Osteoblast (primary cell): ENCODE data around the gene ERCC4. TPM values are rescaled to one million over a fixed set of nuclear protein-coding genes. Genes with fewer than 3 reads are reported as not detected.

ENCODE experiments used
- DNase-seq: peaks from one replicate; pipeline ENCODE4 v3.0.0; 2011; ENCODE audit warnings: low spot score, mixed read lengths; ENCODE audit not compliant: insufficient read length; ENCODE audit errors: missing footprints
- H2AFZ ChIP-seq: 2 replicates; pipeline ENCODE4 v1.6.0; 2011; ENCODE audit warnings: mild to moderate bottlenecking, low read length
- H3K27ac ChIP-seq: 2 replicates; pipeline ENCODE4 v1.5.1; 2011; ENCODE audit warnings: mild to moderate bottlenecking, low read depth, low read length, moderate library complexity
- H3K27me3 ChIP-seq: 2 replicates; pipeline ENCODE4 v1.6.0; 2012; ENCODE audit warnings: mild to moderate bottlenecking, control low read depth, inconsistent platforms, low read length, moderate library complexity; ENCODE audit not compliant: insufficient read depth
- H3K36me3 ChIP-seq: 2 replicates; pipeline ENCODE4 v1.5.1; 2011; ENCODE audit warnings: mild to moderate bottlenecking, low read length, control low read depth, moderate library complexity; ENCODE audit not compliant: insufficient read depth
- H3K4me1 ChIP-seq: 2 replicates; pipeline ENCODE4 v1.5.1; 2011; ENCODE audit warnings: mild to moderate bottlenecking, low read length, control low read depth, moderate library complexity; ENCODE audit not compliant: insufficient read depth
- H3K4me2 ChIP-seq: 2 replicates; pipeline ENCODE4 v1.6.0; 2011; ENCODE audit warnings: mild to moderate bottlenecking, low read length; ENCODE audit not compliant: insufficient read depth
- H3K4me3 ChIP-seq: fragments of 200-600 bp; sonication (generic); 3 replicates; pipeline ENCODE4 v1.5.1; 2012; ENCODE audit warnings: mild to moderate bottlenecking, low read length, inconsistent platforms; ENCODE audit not compliant: insufficient read depth
- H3K79me2 ChIP-seq: 2 replicates; pipeline ENCODE4 v1.6.0; 2012; ENCODE audit warnings: mild to moderate bottlenecking, low read length, control low read depth, inconsistent platforms; ENCODE audit not compliant: insufficient read depth
- H3K9me3 ChIP-seq: 2 replicates; pipeline ENCODE4 v1.5.1; 2011; ENCODE audit warnings: low read depth, low read length, control low read depth
- H4K20me1 ChIP-seq: 2 replicates; pipeline ENCODE4 v1.6.0; 2012; ENCODE audit warnings: mild to moderate bottlenecking, low read length, control low read depth; ENCODE audit not compliant: insufficient read depth
- total RNA-seq: library from RNA; depleted of rRNA; stranded (reverse); fragments of >200 nt; gene quantifications from 2 replicates; pipeline ENCODE4 v1.2.3, GENCODE V29; 2012
- TF ChIP-seq, protein P1 (sequence below): IDR thresholded peaks from 2 replicates; pipeline ENCODE4 v1.5.1; 2011; ENCODE audit warnings: mild to moderate bottlenecking, low read depth, low read length, moderate library complexity; ENCODE audit errors: extremely low read depth

The ERCC4 gene
- total RNA-seq, 1 donor = 9.0 TPM

DNA sequence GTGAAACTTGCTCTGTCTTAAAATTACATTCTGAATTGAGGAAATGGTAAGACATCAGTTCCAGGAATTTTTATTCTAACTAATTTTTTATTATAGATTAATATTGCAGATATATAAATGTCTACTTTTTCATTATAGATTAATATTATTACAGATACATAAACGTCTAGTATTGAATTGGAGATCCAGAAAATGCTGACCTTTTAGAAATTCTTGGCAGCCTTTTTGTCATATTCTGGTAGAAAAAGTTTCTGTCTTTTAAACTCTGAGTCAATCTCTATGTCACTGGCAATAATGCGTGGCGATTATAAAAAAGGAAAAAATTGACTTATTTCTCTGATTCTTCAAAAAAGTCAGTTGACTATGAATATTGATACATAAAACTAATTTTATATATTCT, 8.7 kb downstream of the ERCC4 start:
- Histone ChIP-seq H3K79me2 (peaks cover 3% of the 10 kb centered on the region), H3K27ac (no peak overlapping the region), H2AFZ (no peak overlapping the region), H4K20me1 (no peaks in the 10 kb centered on the region), H3K4me1 (no peaks in the 10 kb centered on the region), H3K36me3 (peaks cover 38% of the 10 kb centered on the region), H3K27me3 (no peaks in the 10 kb centered on the region), H3K4me2 (no peak overlapping the region), H3K4me3 (no peak overlapping the region), H3K9me3 (no peaks in the 10 kb centered on the region)
- no peak for DNase-seq
- TF ChIP-seq, protein P1, sequence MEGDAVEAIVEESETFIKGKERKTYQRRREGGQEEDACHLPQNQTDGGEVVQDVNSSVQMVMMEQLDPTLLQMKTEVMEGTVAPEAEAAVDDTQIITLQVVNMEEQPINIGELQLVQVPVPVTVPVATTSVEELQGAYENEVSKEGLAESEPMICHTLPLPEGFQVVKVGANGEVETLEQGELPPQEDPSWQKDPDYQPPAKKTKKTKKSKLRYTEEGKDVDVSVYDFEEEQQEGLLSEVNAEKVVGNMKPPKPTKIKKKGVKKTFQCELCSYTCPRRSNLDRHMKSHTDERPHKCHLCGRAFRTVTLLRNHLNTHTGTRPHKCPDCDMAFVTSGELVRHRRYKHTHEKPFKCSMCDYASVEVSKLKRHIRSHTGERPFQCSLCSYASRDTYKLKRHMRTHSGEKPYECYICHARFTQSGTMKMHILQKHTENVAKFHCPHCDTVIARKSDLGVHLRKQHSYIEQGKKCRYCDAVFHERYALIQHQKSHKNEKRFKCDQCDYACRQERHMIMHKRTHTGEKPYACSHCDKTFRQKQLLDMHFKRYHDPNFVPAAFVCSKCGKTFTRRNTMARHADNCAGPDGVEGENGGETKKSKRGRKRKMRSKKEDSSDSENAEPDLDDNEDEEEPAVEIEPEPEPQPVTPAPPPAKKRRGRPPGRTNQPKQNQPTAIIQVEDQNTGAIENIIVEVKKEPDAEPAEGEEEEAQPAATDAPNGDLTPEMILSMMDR = no peak

DNA sequence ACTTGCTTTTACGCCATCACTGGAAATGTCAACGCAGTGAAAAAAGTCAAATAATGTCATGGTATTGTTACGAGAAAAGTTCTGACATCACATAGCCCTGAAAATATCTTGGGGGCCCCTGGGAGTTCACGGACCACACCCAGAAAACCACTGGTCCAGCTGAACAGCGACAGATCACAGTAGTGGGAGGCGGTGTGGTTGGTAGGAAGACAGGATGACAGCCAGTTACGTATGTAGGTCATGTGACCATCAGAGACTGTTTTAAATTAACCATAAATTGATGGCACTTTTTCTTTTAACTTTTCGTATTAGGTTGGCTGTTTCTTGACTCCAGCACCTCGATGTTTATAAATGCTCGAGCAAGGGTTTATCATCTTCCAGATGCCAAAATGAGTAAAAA, 11.9 kb downstream of the ERCC4 start:
- H3K79me2 ChIP-seq = no peaks in the 10 kb centered on the region
- H3K36me3 ChIP-seq = peaks cover 44% of the 10 kb centered on the region
- no peaks in the 10 kb centered on the region for H4K20me1 ChIP-seq
- no peak overlapping the region for H2AFZ ChIP-seq
- no peak overlapping the region for H3K4me2 ChIP-seq
- no peak overlapping the region for H3K27ac ChIP-seq
- no peaks in the 10 kb centered on the region for H3K9me3 ChIP-seq
- H3K27me3 ChIP-seq = no peaks in the 10 kb centered on the region
- TF ChIP-seq, protein P1 = no peak
- H3K4me3 ChIP-seq = no peak overlapping the region
- no peak for DNase-seq
- H3K4me1 ChIP-seq = peaks cover 7% of the 10 kb centered on the region

DNA sequence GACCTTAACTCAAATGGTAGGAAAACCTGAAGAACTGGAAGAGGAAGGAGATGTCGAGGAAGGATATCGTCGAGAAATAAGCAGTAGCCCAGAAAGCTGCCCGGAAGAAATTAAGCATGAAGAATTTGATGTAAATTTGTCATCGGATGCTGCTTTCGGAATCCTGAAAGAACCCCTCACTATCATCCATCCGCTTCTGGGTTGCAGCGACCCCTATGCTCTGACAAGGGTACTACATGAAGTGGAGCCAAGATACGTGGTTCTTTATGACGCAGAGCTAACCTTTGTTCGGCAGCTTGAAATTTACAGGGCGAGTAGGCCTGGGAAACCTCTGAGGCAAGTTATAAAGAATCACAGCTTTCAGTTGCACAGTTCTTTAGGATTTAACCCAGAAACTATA, 15.5 kb downstream of the ERCC4 start:
- no peaks in the 10 kb centered on the region for H3K9me3 ChIP-seq
- no peak overlapping the region for H3K4me2 ChIP-seq
- H4K20me1 ChIP-seq = no peaks in the 10 kb centered on the region
- no peak overlapping the region for H2AFZ ChIP-seq
- no peaks in the 10 kb centered on the region for H3K27me3 ChIP-seq
- no peak overlapping the region for H3K27ac ChIP-seq
- TF ChIP-seq, protein P1 = peak; percentile 39
- H3K4me1 ChIP-seq = peaks cover 11% of the 10 kb centered on the region
- no peaks in the 10 kb centered on the region for H3K79me2 ChIP-seq
- DNase-seq = no peak
- H3K4me3 ChIP-seq = no peak overlapping the region
- peaks cover 50% of the 10 kb centered on the region for H3K36me3 ChIP-seq

DNA sequence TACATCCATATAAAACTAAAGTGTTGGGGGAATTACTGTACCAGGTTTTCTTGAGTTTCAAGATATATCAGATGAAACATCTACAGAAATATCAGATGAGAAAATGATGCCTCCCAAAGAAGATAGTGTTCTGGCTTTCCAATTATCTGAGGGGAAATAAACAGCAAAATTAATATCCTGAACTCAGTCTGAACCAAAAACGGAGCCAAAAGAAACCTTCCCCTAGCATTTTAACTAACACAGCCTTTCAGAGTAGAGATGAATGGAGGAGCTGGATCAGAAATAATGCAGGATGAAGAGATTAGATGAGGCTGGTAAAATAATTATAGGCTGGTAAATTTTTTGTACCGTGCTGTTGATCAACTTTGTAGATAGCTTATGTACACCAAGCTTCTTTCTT, 16.2 kb downstream of the ERCC4 start:
- Histone ChIP-seq H3K36me3 (peaks cover 49% of the 10 kb centered on the region), H4K20me1 (no peaks in the 10 kb centered on the region), H3K27ac (peak overlapping the region; percentile 2), H2AFZ (no peak overlapping the region), H3K79me2 (no peaks in the 10 kb centered on the region), H3K27me3 (no peaks in the 10 kb centered on the region), H3K4me2 (peak overlapping the region; percentile 0), H3K9me3 (no peaks in the 10 kb centered on the region), H3K4me3 (no peak overlapping the region), H3K4me1 (peaks cover 11% of the 10 kb centered on the region)
- DNase-seq = no peak
- TF ChIP-seq, protein P1 = no peak
